Caco-2 (cell line): ENCODE measurements around the gene C22orf15. TPM values are rescaled to one million over a fixed set of nuclear protein-coding genes. Genes with fewer than 3 reads are reported as not detected.

Source experiments
- BruUV-seq: library from RNA; stranded (reverse); fragments of 400-500 nt; replicated peaks from 2 replicates; lab custom pipeline; 2021; lab: Mats Ljungman, UMichigan
- CTCF ChIA-PET: fragments of 300-600 bp; sonication (Branson Sonifier 250); formaldehyde crosslinking; loops from one replicate; lab custom pipeline; 2022; ENCODE audit warnings: antibody characterized with exemption; lab: Charles Lee
- POLR2A ChIA-PET: fragments of 300-600 bp; sonication (Branson Sonifier 250); formaldehyde crosslinking; loops from one replicate; lab custom pipeline; 2022; ENCODE audit warnings: antibody characterized with exemption; lab: Charles Lee
- DNase-seq, 2 experiments: peaks; one replicate each; pipeline versions ENCODE4 v3.0.0 to v3.0.0-alpha.2; 2020 to 2022
- H3K27me3 ChIP-seq: replicated peaks from 2 replicates; pipeline ENCODE4 v1.6.0; 2011; ENCODE audit warnings: low read length; ENCODE audit not compliant: control insufficient read depth, insufficient read depth
- H3K36me3 ChIP-seq: 2 replicates; pipeline ENCODE4 v1.5.1; 2011; ENCODE audit warnings: low read length; ENCODE audit not compliant: control insufficient read depth, insufficient read depth
- H3K4me1 ChIP-seq: fragments of 250-450 bp; sonication (Bioruptor Pico); 2 replicates; pipeline ENCODE4 v1.5.1; 2020; ENCODE audit warnings: mild to moderate bottlenecking
- H3K4me3 ChIP-seq: 2 replicates; pipeline ENCODE4 v1.5.1; 2011; ENCODE audit warnings: low read depth, mild to moderate bottlenecking, control low read depth, low read length
- H3K9me3 ChIP-seq: fragments of 250-450 bp; sonication (Bioruptor Pico); 2 replicates; pipeline ENCODE4 v1.5.1; 2020; ENCODE audit warnings: mild to moderate bottlenecking, moderate library complexity
- H3K27ac Mint-ChIP-seq: one replicate; pipeline ENCODE4 v1.8.0; 2022; ENCODE audit warnings: mixed read lengths; ENCODE audit not compliant: unreplicated experiment
- H3K27me3 Mint-ChIP-seq: one replicate; pipeline ENCODE4 v1.8.0; 2022; ENCODE audit warnings: mixed read lengths; ENCODE audit not compliant: insufficient read depth, unreplicated experiment
- H3K36me3 Mint-ChIP-seq: one replicate; pipeline ENCODE4 v1.8.0; 2022; ENCODE audit warnings: mild to moderate bottlenecking, mixed read lengths; ENCODE audit not compliant: insufficient read depth, unreplicated experiment
- H3K4me1 Mint-ChIP-seq: one replicate; pipeline ENCODE4 v1.8.0; 2022; ENCODE audit warnings: low read depth, mixed read lengths; ENCODE audit not compliant: unreplicated experiment
- H3K4me3 Mint-ChIP-seq: one replicate; pipeline ENCODE4 v1.8.0; 2022; ENCODE audit warnings: mild to moderate bottlenecking, moderate library complexity, mixed read lengths; ENCODE audit not compliant: unreplicated experiment
- H3K9me3 Mint-ChIP-seq: one replicate; pipeline ENCODE4 v1.8.0; 2022; ENCODE audit warnings: mixed read lengths; ENCODE audit not compliant: unreplicated experiment
- intact Hi-C: fragments of 100-400 bp; cut with micrococcal nuclease; formaldehyde crosslinking; loops from one replicate; pipeline ENCODE4 v1.10.0; 2022; ENCODE audit not compliant: unreplicated experiment
- total RNA-seq: library from RNA; stranded (reverse); gene quantifications from 2 replicates; pipeline ENCODE4 v1.2.3, GENCODE V29; 2022
- TF ChIP-seq, protein P1 (sequence below), 2 experiments: fragments of 200-600 bp in 1 of 2; IDR thresholded peaks; 1 replicate in 1 of 2; 2 replicates in 1 of 2; pipeline versions ENCODE4 v1.5.1 to v1.8.0; 2011 to 2022; ENCODE audit warnings: antibody characterized with exemption in 1 of 2, control low read depth in 1 of 2, inconsistent platforms in 1 of 2, low read depth in 1 of 2, low read length in 1 of 2, mild to moderate bottlenecking in 1 of 2, moderate library complexity in 1 of 2; ENCODE audit not compliant: insufficient read depth in 1 of 2, severe bottlenecking in 1 of 2, unreplicated experiment in 1 of 2

The C22orf15 gene
- total RNA-seq, 1 experiment from 2014 or later, result not detected

DNA sequence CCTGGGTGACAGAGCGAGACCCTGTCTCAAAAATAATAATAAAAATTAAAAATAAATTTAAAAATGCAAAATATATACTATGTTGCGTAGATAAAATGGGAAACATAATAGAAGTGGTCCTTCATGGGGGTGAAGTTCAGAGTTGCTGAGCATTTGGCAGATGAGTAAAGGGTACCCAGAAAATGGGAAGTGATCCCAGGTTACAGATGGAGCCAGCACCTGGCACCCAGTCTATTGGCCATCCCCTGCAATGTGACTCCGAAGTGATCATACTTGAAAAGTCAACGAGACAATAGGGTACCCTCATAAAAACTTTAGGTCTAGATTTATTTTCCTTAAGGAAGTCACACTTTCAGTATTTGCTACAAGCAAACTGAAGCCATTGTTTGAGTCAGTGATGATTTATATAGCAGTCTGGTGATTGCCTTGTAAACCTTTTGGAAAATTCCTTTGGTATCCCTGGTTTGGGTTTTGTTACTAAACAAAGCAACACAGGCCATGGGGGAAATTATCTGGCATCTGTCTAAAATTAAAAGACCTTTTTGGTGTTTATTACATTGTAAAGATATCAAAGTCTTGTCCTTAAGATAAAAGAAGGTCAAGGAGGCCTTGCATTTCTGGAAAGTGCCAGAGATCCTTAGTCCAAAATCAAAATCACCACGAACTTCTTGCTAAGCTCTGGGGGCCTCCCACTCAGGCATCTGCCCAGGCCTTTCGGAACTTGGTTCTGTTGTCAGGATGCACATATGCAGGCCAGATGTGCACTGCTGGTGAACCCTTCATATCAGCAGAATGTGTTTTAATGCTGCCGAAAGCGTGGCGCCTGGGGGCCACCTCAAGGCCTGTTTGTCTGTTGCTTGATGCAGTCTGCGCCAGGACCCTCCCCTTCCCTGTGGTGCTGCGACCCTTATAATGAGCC is 28.3 kb downstream of the C22orf15 start:
- intact Hi-C loops, result no loop called here
- no peaks in the 10 kb centered on the region for H3K9me3 Mint-ChIP-seq
- no peaks in the 10 kb centered on the region for H3K9me3 ChIP-seq
- BruUV-seq, result no TSS peak
- no peaks in the 10 kb centered on the region for H3K27me3 ChIP-seq
- TF ChIP-seq, protein P1, sequence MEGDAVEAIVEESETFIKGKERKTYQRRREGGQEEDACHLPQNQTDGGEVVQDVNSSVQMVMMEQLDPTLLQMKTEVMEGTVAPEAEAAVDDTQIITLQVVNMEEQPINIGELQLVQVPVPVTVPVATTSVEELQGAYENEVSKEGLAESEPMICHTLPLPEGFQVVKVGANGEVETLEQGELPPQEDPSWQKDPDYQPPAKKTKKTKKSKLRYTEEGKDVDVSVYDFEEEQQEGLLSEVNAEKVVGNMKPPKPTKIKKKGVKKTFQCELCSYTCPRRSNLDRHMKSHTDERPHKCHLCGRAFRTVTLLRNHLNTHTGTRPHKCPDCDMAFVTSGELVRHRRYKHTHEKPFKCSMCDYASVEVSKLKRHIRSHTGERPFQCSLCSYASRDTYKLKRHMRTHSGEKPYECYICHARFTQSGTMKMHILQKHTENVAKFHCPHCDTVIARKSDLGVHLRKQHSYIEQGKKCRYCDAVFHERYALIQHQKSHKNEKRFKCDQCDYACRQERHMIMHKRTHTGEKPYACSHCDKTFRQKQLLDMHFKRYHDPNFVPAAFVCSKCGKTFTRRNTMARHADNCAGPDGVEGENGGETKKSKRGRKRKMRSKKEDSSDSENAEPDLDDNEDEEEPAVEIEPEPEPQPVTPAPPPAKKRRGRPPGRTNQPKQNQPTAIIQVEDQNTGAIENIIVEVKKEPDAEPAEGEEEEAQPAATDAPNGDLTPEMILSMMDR (IDR thresholded peaks at IDR 0.05; ENCODE audit: insufficient read depth in 1 of 2, low read depth in 1 of 2, low read length in 1 of 2, severe bottlenecking in 1 of 2, unreplicated experiment in 1 of 2), result no peak
- H3K4me1 Mint-ChIP-seq, result no peaks in the 10 kb centered on the region
- no peaks in the 10 kb centered on the region for H3K27me3 Mint-ChIP-seq
- peaks cover 5% of the 10 kb centered on the region for H3K4me1 ChIP-seq
- ChIA-PET CTCF (no interaction called here), POLR2A (no interaction called here)
- H3K4me3 Mint-ChIP-seq, result no peak overlapping the region
- H3K36me3 Mint-ChIP-seq, result peaks cover 48% of the 10 kb centered on the region
- H3K27ac Mint-ChIP-seq, result no peak overlapping the region
- DNase-seq, result no peak
- peaks cover 1% of the 10 kb centered on the region; the same call in 1 of the 2 replicates for H3K36me3 ChIP-seq
- no peak overlapping the region for H3K4me3 ChIP-seq

DNA sequence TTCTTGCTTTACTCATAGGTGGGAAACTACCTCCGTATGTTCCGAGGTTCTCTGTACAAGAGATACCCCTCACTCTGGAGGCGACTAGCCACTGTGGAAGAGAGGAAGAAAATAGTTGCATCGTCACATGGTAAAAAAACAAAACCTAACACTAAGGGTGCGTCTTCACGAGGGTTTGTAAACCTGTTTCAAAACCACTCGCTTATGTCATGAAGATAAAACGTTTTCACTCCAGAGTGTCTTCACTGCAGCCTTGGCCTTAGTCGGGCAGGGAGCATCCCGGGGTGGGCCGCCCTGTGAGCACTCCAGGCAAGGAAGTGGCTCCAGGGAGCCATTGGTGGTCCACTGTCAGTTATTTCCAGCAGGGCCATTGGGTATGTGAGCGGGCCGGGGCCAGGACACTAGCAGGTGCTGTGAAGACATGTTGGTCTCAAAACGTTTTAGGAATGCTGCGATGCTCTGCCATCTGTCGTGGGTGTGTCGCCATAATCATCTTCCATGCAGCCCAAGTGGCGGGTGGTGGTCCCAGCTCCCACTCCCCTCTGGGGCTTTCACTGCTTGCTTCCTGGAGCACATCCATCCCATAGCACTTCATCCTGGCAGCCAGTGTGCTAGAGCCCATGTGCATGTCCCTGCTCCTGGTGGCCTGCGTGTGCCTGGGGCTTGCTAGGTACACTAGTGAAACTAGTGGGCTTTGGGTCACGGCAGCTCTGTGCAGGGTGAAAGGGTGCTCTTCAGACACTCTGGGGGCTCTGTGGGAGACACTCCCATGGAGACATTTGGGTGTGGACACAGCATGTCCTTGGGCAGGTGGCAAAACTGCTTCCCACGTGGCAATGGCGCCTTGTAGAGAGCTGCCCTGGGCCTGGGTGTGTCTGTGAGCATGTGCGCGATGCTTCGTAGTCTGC is 29.2 kb downstream of the C22orf15 start:
- no peak overlapping the region for H3K4me3 Mint-ChIP-seq
- no peaks in the 10 kb centered on the region for H3K27me3 Mint-ChIP-seq
- Histone ChIP-seq H3K9me3 (no peaks in the 10 kb centered on the region), H3K4me1 (no peaks in the 10 kb centered on the region), H3K4me3 (no peak overlapping the region), H3K36me3 (peaks cover 3% of the 10 kb centered on the region; the same call in 1 of the 2 replicates), H3K27me3 (no peaks in the 10 kb centered on the region)
- no peak overlapping the region for H3K27ac Mint-ChIP-seq
- no peaks in the 10 kb centered on the region for H3K9me3 Mint-ChIP-seq
- BruUV-seq, result no TSS peak
- H3K4me1 Mint-ChIP-seq, result no peaks in the 10 kb centered on the region
- intact Hi-C loops, result no loop called here
- DNase-seq, result no peak
- TF ChIP-seq, protein P1 (IDR thresholded peaks at IDR 0.05; ENCODE audit: insufficient read depth in 1 of 2, low read depth in 1 of 2, low read length in 1 of 2, severe bottlenecking in 1 of 2, unreplicated experiment in 1 of 2), result no peak
- peaks cover 58% of the 10 kb centered on the region for H3K36me3 Mint-ChIP-seq
- CTCF ChIA-PET, result interaction anchor here (0.6 kb wide), 1 partner anchor 21 kb away, joined by 4 read pairs; no protein-coding TSS in a partner anchor
- POLR2A ChIA-PET, result interaction anchor here (1.2 kb wide), 1 partner anchor 19 kb away, joined by 3 read pairs; the partner anchor contains the start of gene MMP11

DNA sequence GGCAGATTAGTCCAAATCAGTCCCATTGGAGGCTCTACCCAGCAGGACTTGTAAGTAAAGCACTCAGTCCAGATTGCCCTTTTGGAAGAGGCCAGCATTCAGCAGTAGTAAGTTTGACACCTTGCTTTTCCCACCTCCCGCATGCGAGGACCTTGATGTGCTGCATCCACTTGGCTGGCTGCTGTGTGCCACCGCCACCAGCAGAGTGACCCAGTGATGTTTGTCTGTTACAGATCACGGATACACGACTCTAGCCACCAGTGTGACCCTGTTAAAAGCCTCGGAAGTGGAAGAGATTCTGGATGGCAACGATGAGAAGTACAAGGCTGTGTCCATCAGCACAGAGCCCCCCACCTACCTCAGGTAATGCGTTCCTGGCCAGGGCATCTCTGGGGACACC is 30.5 kb downstream of the C22orf15 start:
- H3K36me3 Mint-ChIP-seq, result peaks cover 71% of the 10 kb centered on the region
- no peak overlapping the region for H3K27ac Mint-ChIP-seq
- no TSS peak for BruUV-seq
- no peaks in the 10 kb centered on the region for H3K27me3 ChIP-seq
- no peaks in the 10 kb centered on the region for H3K4me1 Mint-ChIP-seq
- H3K36me3 ChIP-seq, result peaks cover 5% of the 10 kb centered on the region; the same call in 1 of the 2 replicates
- no peaks in the 10 kb centered on the region for H3K9me3 Mint-ChIP-seq
- no peak for DNase-seq
- CTCF ChIA-PET, result no interaction called here
- H3K4me1 ChIP-seq, result no peaks in the 10 kb centered on the region
- POLR2A ChIA-PET, result interaction anchor here (1.2 kb wide), 1 partner anchor 21 kb away, joined by 3 read pairs; the partner anchor contains the start of gene MMP11
- no peak overlapping the region for H3K4me3 Mint-ChIP-seq
- no peak overlapping the region for H3K4me3 ChIP-seq
- H3K27me3 Mint-ChIP-seq, result no peaks in the 10 kb centered on the region
- H3K9me3 ChIP-seq, result no peaks in the 10 kb centered on the region
- intact Hi-C loops, result no loop called here
- TF ChIP-seq, protein P1 (IDR thresholded peaks at IDR 0.05; ENCODE audit: insufficient read depth in 1 of 2, low read depth in 1 of 2, low read length in 1 of 2, severe bottlenecking in 1 of 2, unreplicated experiment in 1 of 2), result no peak
